H7 (cell line): ENCODE measurements around the gene PIK3CD. TPM values are rescaled to one million over a fixed set of nuclear protein-coding genes. Genes with fewer than 3 reads are reported as not detected.
"Not testable (repeated sequence)": the region's sequence is repeated elsewhere in the genome, so short reads cannot be mapped to it uniquely, and the experiment has no call there.

Experiments
- DNase-seq: peaks from one replicate; pipeline ENCODE4 v3.0.0; 2012
- H3K27me3 ChIP-seq: 2 replicates; pipeline ENCODE4 v1.6.0; 2011; ENCODE audit warnings: mild to moderate bottlenecking, low read length; ENCODE audit not compliant: control insufficient read depth, insufficient read depth
- H3K36me3 ChIP-seq: replicated peaks from 2 replicates; pipeline ENCODE4 v1.5.1; 2011; ENCODE audit warnings: low read length; ENCODE audit not compliant: control insufficient read depth, insufficient read depth
- H3K4me3 ChIP-seq: 2 replicates; pipeline ENCODE4 v1.5.1; 2011; ENCODE audit warnings: low read depth, mild to moderate bottlenecking, control low read depth, low read length, moderate library complexity; ENCODE audit not compliant: insufficient read depth
- total RNA-seq: library from RNA; depleted of rRNA; stranded (reverse); fragments of >200 nt; shearing (Covaris generic); gene quantifications from 2 replicates; pipeline ENCODE4 v1.2.3, GENCODE V29; 2014

The PIK3CD gene
- total RNA-seq, 1 experiment from 2014 or later, result 6.9 TPM

DNA sequence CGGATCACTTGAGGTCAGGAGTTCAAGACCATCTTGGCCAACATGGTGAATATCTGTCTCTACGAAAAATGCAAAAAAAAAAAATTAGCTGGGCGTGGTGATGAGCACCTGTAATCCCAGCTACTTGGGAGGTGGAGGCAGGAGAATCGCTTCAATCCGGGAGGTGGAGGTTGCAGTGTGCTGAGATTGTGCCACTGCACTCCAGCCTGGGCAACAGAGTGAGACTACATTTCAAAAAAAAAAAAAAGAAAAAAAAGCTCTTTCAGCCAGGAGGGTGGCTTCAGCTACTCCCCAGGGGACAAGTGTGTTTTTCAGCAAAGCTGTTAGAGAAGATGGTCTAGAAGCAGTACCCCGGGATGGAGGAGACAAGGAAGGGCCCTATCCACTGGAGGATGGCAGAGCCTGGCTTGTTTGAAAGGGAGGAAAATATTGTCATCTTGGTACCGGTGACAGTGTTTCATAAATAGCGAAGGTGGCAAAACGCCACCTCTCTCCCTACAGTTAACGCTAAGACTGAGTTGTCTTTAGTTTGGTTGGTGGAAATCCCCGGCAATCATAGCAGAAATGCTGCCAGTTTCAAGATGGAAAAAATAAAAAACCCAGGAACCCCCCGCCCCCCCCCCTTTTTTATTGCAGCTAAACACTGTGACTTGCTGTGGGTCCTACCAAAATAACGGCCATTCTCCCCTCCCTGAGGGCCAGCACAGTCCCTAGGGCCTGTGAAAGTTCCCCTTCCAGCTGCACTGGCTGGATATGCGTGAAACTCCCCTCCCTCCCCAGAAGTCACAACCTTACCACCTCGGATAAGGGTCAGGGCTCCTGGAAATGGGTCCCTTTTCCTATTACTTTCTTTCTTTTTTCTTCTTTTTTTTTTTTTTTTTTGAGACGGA, 3.5 kb downstream of the PIK3CD start:
- no peak for DNase-seq
- Histone ChIP-seq H3K36me3 (no peaks in the 10 kb centered on the region), H3K4me3 (no peak overlapping the region), H3K27me3 (peaks cover 38% of the 10 kb centered on the region)

DNA sequence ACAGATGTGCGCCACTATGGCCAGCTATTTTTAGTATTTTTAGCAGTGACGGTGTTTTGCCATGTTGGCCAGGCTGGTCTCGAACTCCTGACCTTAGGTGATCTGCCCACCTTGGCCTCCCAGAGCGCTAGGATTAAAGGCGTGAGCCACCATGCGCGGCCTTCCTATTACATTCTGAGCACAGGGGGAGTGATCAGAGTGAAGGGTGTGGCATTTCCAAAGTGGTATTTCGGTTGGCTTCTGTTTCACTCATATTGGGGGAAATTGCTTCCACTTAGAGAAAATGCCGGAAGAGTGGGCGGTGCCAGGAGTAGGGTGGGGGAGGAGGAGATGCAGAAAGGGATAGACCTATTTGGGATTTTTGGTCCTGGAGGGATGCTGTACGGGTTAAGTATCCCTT, 4.3 kb downstream of the PIK3CD start:
- DNase-seq, result no peak
- H3K36me3 ChIP-seq, result no peaks in the 10 kb centered on the region

DNA sequence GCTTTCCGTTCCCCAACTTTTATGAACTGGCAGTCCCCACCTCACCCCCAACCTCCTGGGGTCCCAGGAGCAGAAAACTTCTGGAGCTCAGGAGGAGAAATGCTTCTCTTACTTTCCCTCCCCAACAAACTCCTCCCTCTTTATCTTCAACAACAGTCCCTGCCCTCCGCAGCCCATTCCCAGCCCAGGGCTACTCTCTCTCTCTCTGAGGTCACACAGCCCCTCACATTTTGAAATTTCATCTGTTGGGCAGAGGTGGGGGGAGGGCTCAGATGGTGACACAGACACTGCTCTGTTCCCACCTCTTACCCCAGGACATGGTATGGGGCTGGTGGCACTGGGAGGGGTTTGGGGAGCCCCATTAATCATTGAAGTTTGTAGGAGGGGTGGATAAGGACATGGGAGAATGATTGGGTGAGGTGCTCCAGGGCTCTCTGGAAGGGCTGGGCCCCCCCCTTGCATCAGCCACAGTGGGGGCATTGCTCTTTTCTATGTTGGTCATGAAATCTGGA, 6.0 kb downstream of the PIK3CD start:
- Histone ChIP-seq H3K27me3 (peaks cover 17% of the 10 kb centered on the region), H3K4me3 (no peak overlapping the region), H3K36me3 (no peaks in the 10 kb centered on the region)
- peak; percentile 46 for DNase-seq

More for the DNA sequence above, 4.3 kb downstream of the PIK3CD start:
- Histone ChIP-seq H3K4me3 (no peak overlapping the region), H3K27me3 (peaks cover 33% of the 10 kb centered on the region)

DNA sequence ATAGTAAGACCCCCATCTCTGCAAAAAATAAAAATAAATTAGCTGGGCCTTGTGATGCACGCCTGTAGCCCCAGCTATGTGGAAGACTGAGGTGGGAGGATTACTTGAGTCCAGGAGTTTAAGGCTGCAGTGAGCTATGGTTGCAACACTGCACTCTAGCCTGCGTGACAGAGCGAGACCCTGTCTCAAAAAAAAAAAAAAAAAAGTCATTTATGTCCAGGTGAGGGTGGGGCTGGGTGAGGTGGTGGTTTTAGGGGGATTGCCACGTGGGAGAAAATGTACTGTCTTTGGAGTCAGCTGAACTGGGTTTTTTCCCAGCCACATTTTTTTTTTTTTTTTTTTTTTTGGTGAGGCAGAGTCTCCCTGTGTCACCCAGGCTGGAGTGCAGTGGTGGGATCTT, 6.7 kb downstream of the PIK3CD start:
- H3K4me3 ChIP-seq, result no peak overlapping the region
- H3K27me3 ChIP-seq, result peaks cover 11% of the 10 kb centered on the region
- DNase-seq, result no peak
- no peaks in the 10 kb centered on the region for H3K36me3 ChIP-seq

DNA sequence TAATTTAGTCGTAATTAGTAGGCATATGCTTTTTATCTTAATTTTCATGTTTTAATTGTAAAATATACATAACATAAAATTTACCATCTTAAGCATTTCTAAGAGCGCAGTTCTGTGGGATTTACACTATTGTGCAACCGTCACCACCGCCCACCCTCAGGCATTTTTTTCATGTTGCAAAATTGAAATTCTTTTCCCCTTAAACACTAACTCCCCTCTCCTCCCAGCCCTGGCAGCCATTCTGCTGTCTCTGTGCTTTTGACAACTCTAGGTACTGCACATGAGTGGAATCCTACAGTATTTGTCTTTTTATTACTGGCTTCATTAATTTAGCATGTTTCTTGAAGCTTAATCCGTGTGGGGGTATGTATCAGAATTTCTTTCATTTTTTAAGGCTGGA, 7.8 kb downstream of the PIK3CD start:
- Histone ChIP-seq H3K27me3 (no peaks in the 10 kb centered on the region; the same call in 1 of the 2 replicates), H3K4me3 (no peak overlapping the region), H3K36me3 (no peaks in the 10 kb centered on the region)
- DNase-seq, result no peak

DNA sequence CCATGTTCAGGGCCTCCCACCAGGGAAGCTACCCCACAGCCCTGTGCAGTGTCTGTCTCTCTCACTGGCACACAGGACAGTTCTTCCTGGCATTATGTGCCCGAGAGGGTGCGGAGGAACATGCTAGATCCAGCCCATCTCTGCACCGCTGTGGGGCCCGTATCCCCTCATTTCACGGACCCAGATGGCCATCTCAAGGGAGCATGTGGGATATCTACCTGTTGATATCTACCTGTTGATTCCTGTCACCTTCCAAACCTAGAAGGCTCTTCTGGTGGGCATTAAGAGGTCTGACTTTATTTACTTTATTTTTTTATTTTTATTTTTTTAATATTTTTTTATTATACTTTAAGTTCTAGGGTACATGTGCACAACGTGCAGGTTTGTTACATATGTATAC, 11.7 kb downstream of the PIK3CD start:
- no peaks in the 10 kb centered on the region for H3K27me3 ChIP-seq
- no peak overlapping the region for H3K4me3 ChIP-seq
- no peak for DNase-seq
- no peaks in the 10 kb centered on the region for H3K36me3 ChIP-seq

DNA sequence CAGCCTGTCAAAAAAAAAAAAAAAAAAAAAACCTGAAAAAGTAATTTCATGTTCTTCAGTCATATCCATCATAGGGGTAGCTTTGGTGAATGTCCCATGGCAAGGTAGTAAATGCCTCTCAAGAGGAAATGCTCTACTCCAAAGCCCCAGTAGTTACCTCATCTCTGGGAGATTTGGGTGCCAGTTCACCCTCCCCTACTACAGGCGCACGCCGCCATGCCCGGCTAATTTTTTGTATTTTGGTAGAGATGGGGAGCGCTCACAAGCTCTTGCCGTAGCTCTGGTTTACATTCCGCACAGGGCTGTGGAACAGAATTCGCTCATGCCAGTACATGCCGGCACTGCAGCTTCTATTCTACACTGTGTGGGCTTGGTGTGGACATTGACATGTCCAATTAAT, 13.7 kb downstream of the PIK3CD start:
- no peaks in the 10 kb centered on the region for H3K27me3 ChIP-seq
- H3K36me3 ChIP-seq, result no peaks in the 10 kb centered on the region
- H3K4me3 ChIP-seq, result no peak overlapping the region
- DNase-seq, result no peak

DNA sequence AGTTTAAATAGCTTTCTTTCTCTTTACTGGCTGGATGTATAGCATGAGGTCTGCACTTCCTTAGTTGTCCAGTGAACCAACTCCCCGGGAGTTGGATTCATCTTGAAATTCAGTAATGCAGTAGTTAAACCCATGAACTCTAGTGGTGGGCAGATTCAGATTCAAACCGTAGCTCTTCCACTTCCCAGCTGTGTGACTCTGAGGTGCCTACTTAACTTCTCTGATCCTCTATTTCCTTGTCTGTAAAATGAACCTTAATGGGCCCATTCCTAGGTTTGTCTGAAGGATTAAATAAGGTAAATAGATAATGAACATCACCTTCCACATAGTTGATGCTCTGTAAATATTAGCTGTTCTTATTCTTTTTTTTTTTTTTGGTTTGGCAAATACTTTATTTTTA, 16.5 kb downstream of the PIK3CD start:
- Histone ChIP-seq H3K36me3 (no peaks in the 10 kb centered on the region), H3K27me3 (no peaks in the 10 kb centered on the region), H3K4me3 (no peak overlapping the region)
- no peak for DNase-seq

DNA sequence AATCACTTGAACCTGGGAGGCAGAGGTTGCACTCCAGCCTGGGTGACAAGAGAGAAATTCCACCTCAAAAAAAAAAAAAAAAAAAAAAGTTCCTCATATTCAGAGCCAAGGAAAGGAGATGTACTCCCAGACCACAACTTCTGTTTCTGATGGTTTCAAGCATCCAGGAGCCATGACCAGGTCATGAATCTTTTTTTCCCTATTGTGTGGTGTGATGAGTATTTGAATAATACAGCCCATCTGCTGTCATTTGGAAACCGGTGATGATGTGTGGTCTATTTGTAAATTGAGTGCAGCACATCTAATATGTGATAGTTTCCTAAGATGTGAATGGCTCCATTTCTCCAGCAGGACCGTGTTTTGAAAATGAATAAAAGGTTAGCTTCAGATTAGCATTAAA, 18.6 kb downstream of the PIK3CD start:
- DNase-seq, result no peak
- H3K4me3 ChIP-seq, result no peak overlapping the region
- H3K27me3 ChIP-seq, result no peaks in the 10 kb centered on the region
- H3K36me3 ChIP-seq, result no peaks in the 10 kb centered on the region

DNA sequence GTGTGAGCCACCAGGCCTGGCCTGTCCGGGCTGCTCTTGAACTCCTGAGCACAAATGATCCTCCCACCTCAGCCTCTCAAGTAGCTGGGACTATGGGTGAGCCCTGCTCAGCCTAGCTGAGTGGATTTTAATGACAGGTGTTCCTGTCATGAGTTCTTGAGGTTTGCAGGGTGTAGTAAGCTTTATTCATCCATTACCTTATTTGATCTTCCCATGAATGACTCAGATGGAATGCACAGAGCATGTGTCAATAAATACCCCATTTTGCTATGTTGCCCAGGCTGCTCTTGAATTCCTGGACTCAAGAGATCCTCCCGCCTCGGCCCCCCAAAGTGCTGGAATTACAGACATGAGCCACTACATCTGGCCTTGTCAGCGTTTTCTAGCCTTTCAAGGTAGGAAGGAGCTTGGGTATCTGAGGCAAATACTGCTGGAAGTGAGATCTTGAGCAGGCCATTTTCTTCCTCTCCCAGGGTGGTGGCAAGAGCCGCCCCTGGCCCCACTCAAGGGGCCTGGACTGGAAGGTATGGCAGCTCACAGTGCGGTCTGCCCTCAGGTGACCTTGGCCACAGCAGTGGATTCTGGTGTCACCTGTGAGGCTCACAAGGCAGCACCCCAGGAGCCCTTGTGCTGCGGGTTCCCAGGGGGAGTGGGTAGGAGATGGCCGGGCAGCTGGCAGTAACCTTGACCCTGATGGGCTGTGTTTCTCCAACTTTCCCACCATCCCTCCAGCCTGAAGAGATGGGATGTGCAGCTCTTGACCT, 20.0 kb downstream of the PIK3CD start:
- DNase-seq, result peak; percentile 34

DNA sequence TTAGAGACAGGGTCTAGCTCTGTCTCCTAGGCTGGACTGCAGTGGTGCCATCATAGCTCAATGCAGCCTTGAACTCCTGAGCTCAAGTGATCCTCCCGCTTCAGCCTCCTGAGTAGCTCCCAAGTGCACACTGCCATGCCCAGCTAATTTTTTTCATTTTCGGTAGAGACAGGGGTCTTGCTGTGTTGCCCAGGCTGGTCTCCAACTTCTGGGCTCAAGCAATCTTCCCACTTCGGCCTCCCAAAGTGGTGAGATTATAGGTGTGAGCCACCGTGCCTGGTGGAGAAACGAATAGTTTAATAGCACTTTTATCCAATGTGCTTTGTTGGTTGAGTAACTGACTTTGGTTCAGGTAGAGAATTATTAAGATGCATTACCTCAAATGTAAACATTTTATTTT, 20.9 kb downstream of the PIK3CD start:
- no peak for DNase-seq
- H3K27me3 ChIP-seq, result no peaks in the 10 kb centered on the region
- H3K4me3 ChIP-seq, result no peak overlapping the region
- H3K36me3 ChIP-seq, result no peaks in the 10 kb centered on the region

More for the DNA sequence above, 20.0 kb downstream of the PIK3CD start:
- Histone ChIP-seq H3K4me3 (no peak overlapping the region), H3K27me3 (no peaks in the 10 kb centered on the region), H3K36me3 (no peaks in the 10 kb centered on the region)

DNA sequence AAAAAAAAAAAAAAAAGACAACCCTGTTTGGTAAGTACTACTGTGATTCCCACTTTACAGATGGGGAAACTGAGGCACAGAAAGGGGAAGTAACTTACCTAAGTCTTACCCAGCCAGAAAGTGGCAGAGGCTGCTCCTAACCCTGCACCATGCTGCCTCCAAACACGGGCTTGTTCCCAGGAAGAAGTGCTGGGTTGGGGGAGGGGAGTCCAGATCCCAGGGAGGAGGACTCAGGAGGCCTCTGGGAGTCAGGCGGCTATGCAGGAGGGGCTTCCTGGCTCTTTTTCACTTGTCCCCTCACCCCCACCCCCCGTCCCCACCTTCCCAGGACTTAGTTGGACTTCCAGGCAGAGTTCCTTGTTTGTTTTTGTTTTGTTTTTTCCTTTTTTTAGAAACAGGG, 23.9 kb downstream of the PIK3CD start:
- peak; percentile 65 for DNase-seq
- no peaks in the 10 kb centered on the region for H3K27me3 ChIP-seq
- H3K36me3 ChIP-seq, result no peaks in the 10 kb centered on the region

DNA sequence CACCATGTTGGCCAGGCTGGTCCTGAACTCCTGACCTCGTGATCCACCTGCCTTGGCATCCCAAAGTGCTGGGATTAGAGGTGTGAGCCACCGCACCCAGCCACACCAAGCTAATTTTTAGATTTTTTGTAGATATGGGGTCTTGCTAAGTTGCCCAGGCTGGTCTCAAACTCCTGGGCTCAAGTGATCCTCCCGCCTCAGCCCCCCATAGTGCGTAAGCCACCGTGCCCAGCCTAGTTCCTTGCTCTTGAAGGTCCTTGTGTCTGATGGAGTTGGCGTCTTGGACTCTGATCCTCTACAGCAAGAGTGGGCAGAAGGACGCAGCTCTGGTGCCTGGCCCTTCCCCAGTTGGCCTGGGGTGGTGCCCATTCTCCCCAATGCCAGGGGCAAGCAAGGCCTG, 24.6 kb downstream of the PIK3CD start:
- not testable (repeated sequence) for H3K36me3 ChIP-seq, DNase-seq, H3K4me3 ChIP-seq, H3K27me3 ChIP-seq

More for the DNA sequence above, 23.9 kb downstream of the PIK3CD start:
- no peak overlapping the region for H3K4me3 ChIP-seq

DNA sequence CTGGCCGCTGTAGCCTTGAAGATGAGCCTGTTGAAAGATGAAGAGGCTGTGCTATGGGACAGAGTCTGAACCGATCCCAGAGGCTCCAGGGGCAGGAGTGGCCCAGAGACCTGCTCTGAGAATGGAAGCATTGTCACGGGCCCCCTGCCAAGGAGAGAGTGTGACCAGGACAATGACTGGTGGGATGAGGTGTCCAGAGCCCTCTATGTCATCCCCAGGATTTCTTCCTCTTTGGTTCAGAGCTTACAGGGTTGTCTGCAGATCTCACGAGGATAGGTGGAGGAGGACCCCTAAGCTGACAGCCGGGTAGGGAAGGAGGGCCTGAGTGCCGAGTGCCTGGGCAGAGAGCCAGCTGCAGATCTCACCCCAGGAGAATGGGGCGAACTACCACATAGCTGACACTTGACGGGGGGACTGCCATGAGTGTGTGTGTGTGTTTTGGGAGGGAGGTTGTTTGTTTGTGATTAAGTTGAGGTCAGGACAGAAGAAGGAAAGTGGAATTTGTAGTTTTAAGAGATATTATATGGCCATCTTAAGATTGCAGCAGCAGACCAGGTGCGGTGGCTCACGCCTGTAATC, 25.4 kb downstream of the PIK3CD start:
- Histone ChIP-seq H3K36me3 (no peaks in the 10 kb centered on the region), H3K4me3 (no peak overlapping the region), H3K27me3 (no peaks in the 10 kb centered on the region)
- peak; percentile 35 for DNase-seq
